NCI-H2196 treated with DMSO at 0.1 percent for 48 hours (cell line): ENCODE results near the gene PDIA4.
A peak's percentile ranks its signal among the peaks of the same experiment; 100 is the strongest.
"Not testable (repeated sequence)": the region's sequence is repeated elsewhere in the genome, so short reads cannot be mapped to it uniquely, and the experiment has no call there.

Source experiments
- DNase-seq: peaks from one replicate; lab custom pipeline; 2025; ENCODE audit not compliant: unreplicated experiment; lab: John Stamatoyannopoulos, UW

PDIA4 gene

GRCh38 chr7:149028346-149029109 is at the start of gene PDIA4:
TSS of gene PDIA4 (minus strand) at chr7:149028505. CDS start at chr7:149028408, 97 bp downstream.
- peak; percentile 99 for DNase-seq

GRCh38 chr7:149077594-149077993 is 49.3 kb upstream of the PDIA4 start:
- no peak for DNase-seq

GRCh38 chr7:149075286-149075685 is 47.0 kb upstream of the PDIA4 start:
- no peak for DNase-seq

GRCh38 chr7:149074116-149074885 is 46.0 kb upstream of the PDIA4 start:
- no peak for DNase-seq

- DNase-seq = no peak
Observed at GRCh38 chr7:149072438-149072775, 44.1 kb upstream of the PDIA4 start.

- DNase-seq = no peak
Observed at GRCh38 chr7:149071641-149072437, 43.5 kb upstream of the PDIA4 start.

GRCh38 chr7:149071182-149071635 is 42.9 kb upstream of the PDIA4 start:
- DNase-seq = no peak

GRCh38 chr7:149070372-149071125 is 42.2 kb upstream of the PDIA4 start:
- DNase-seq = no peak

- no peak for DNase-seq
Observed at GRCh38 chr7:149067869-149068268, 39.6 kb upstream of the PDIA4 start.

- no peak for DNase-seq
Observed at GRCh38 chr7:149063476-149063875, 35.2 kb upstream of the PDIA4 start.

- not testable (repeated sequence) for DNase-seq
Observed at GRCh38 chr7:149062217-149062899, 34.1 kb upstream of the PDIA4 start.

GRCh38 chr7:149060156-149060555 is 31.9 kb upstream of the PDIA4 start:
- DNase-seq = no peak

- no peak for DNase-seq
Observed at GRCh38 chr7:149053885-149054284, 25.6 kb upstream of the PDIA4 start.

GRCh38 chr7:149053384-149053783 is 25.1 kb upstream of the PDIA4 start:
- no peak for DNase-seq

- no peak for DNase-seq
Observed at GRCh38 chr7:149050941-149051340, 22.6 kb upstream of the PDIA4 start.

- DNase-seq = no peak
Observed at GRCh38 chr7:149048805-149049204, 20.5 kb upstream of the PDIA4 start.

- no peak for DNase-seq
Observed at GRCh38 chr7:149046416-149046815, 18.1 kb upstream of the PDIA4 start.

- no peak for DNase-seq
Observed at GRCh38 chr7:149043936-149044335, 15.6 kb upstream of the PDIA4 start.

GRCh38 chr7:149041350-149041749 is 13.0 kb upstream of the PDIA4 start:
- DNase-seq = no peak

GRCh38 chr7:149038641-149039040 is 10.3 kb upstream of the PDIA4 start:
- not testable (repeated sequence) for DNase-seq
